ENCODE measurements around the gene CPLX1. TPM values are rescaled to one million over a fixed set of nuclear protein-coding genes. Genes with fewer than 3 reads are reported as not detected.
"Not testable (repeated sequence)": the region's sequence is repeated elsewhere in the genome, so short reads cannot be mapped to it uniquely, and the experiment has no call there.

CPLX1 gene
- total RNA-seq, 2 experiments from 2014 or later = 0.28 to 0.50 TPM

GRCh38 chr4:808860-809570 is 16.9 kb downstream of the CPLX1 start:
- Mint-ChIP-seq H3K9me3 (ENCODE audit: low read depth) (peaks cover 5% of the 10 kb centered on the region), H3K27ac (no peak overlapping the region), H3K36me3 (ENCODE audit: low read depth) (no peaks in the 10 kb centered on the region), H3K4me3 (no peak overlapping the region), H3K4me1 (no peaks in the 10 kb centered on the region), H3K27me3 (peaks cover 28% of the 10 kb centered on the region)
- intact Hi-C loops (cut with DNase I, micrococcal nuclease) = no loop called here
- ChIA-PET POLR2A (no interaction called here), CTCF (no interaction called here)
- DNase-seq (no peak), ATAC-seq (no peak)

- Mint-ChIP-seq H3K4me3 (no peak overlapping the region), H3K36me3 (ENCODE audit: low read depth) (no peaks in the 10 kb centered on the region), H3K4me1 (no peaks in the 10 kb centered on the region), H3K9me3 (ENCODE audit: low read depth) (peaks cover 5% of the 10 kb centered on the region), H3K27ac (no peak overlapping the region), H3K27me3 (peaks cover 21% of the 10 kb centered on the region)
- POLR2A ChIA-PET = no interaction called here
- no peak for DNase-seq
- intact Hi-C loops (cut with DNase I, micrococcal nuclease) = loop anchor here in 1 of 2 experiments (2.0 kb wide), 1 partner anchor 13 kb away; no protein-coding TSS in a partner anchor
- no peak for ATAC-seq
- CTCF ChIA-PET = no interaction called here
Observed at GRCh38 chr4:807792-808191, 18.1 kb downstream of the CPLX1 start.

- H3K36me3 Mint-ChIP-seq (ENCODE audit: low read depth); H3K9me3 Mint-ChIP-seq (ENCODE audit: low read depth); POLR2A ChIA-PET; H3K27ac Mint-ChIP-seq; H3K4me1 Mint-ChIP-seq; CTCF ChIA-PET; DNase-seq; H3K4me3 Mint-ChIP-seq; ATAC-seq: not testable (repeated sequence)
- intact Hi-C loops (cut with DNase I, micrococcal nuclease) = loop anchor here in 1 of 2 experiments (2.0 kb wide), 1 partner anchor 14 kb away; no protein-coding TSS in a partner anchor
- peaks cover 15% of the 10 kb centered on the region for H3K27me3 Mint-ChIP-seq
Observed at GRCh38 chr4:806979-807378, 18.9 kb downstream of the CPLX1 start.

GRCh38 chr4:804804-805203 is 21.1 kb downstream of the CPLX1 start:
- ChIA-PET CTCF (no interaction called here), POLR2A (no interaction called here)
- H3K36me3 Mint-ChIP-seq (ENCODE audit: low read depth) = no peaks in the 10 kb centered on the region
- DNase-seq (no peak), ATAC-seq (no peak)
- no peak overlapping the region for H3K4me3 Mint-ChIP-seq
- intact Hi-C loops (cut with DNase I, micrococcal nuclease) = no loop called here
- H3K9me3 Mint-ChIP-seq (ENCODE audit: low read depth) = peaks cover 5% of the 10 kb centered on the region
- H3K4me1 Mint-ChIP-seq = no peaks in the 10 kb centered on the region
- H3K27me3 Mint-ChIP-seq = peaks cover 9% of the 10 kb centered on the region
- H3K27ac Mint-ChIP-seq = no peak overlapping the region

GRCh38 chr4:803884-804283 is 22.0 kb downstream of the CPLX1 start:
- Mint-ChIP-seq H3K4me1 (peaks cover 7% of the 10 kb centered on the region), H3K36me3 (ENCODE audit: low read depth) (no peaks in the 10 kb centered on the region), H3K27ac (no peak overlapping the region), H3K27me3 (peaks cover 9% of the 10 kb centered on the region), H3K4me3 (no peak overlapping the region), H3K9me3 (ENCODE audit: low read depth) (peaks cover 5% of the 10 kb centered on the region)
- ATAC-seq (no peak), DNase-seq (no peak)
- POLR2A ChIA-PET = no interaction called here
- CTCF ChIA-PET = no interaction called here
- intact Hi-C loops (cut with DNase I, micrococcal nuclease) = no loop called here

GRCh38 chr4:801436-802124 is 24.3 kb downstream of the CPLX1 start:
- POLR2A ChIA-PET = no interaction called here
- Mint-ChIP-seq H3K27ac (no peak overlapping the region), H3K27me3 (peaks cover 6% of the 10 kb centered on the region), H3K9me3 (ENCODE audit: low read depth) (peaks cover 5% of the 10 kb centered on the region), H3K36me3 (ENCODE audit: low read depth) (no peaks in the 10 kb centered on the region), H3K4me1 (peaks cover 8% of the 10 kb centered on the region), H3K4me3 (no peak overlapping the region)
- CTCF ChIA-PET = interaction anchor here (1.2 kb wide), 1 partner anchor 366 kb away, joined by 3 read pairs; no protein-coding TSS in a partner anchor
- DNase-seq = no peak
- intact Hi-C loops (cut with DNase I, micrococcal nuclease) = no loop called here
- no peak for ATAC-seq

- ATAC-seq = no peak
- H3K4me1 Mint-ChIP-seq = peaks cover 29% of the 10 kb centered on the region
- no peak overlapping the region for H3K27ac Mint-ChIP-seq
- H3K4me3 Mint-ChIP-seq = no peak overlapping the region
- ChIA-PET POLR2A (no interaction called here), CTCF (no interaction called here)
- H3K36me3 Mint-ChIP-seq (ENCODE audit: low read depth) = no peaks in the 10 kb centered on the region
- DNase-seq = no peak
- H3K9me3 Mint-ChIP-seq (ENCODE audit: low read depth) = no peaks in the 10 kb centered on the region
- H3K27me3 Mint-ChIP-seq = peaks cover 21% of the 10 kb centered on the region
- intact Hi-C loops (cut with DNase I, micrococcal nuclease) = no loop called here
Observed at GRCh38 chr4:797066-797465, 28.9 kb downstream of the CPLX1 start.

GRCh38 chr4:796206-796605 is 29.7 kb downstream of the CPLX1 start:
- ATAC-seq = no peak
- POLR2A ChIA-PET = no interaction called here
- intact Hi-C loops (cut with DNase I, micrococcal nuclease) = no loop called here
- H3K27me3 Mint-ChIP-seq = peaks cover 21% of the 10 kb centered on the region
- H3K36me3 Mint-ChIP-seq (ENCODE audit: low read depth) = no peaks in the 10 kb centered on the region
- H3K4me1 Mint-ChIP-seq = peaks cover 29% of the 10 kb centered on the region
- no peak for DNase-seq
- H3K4me3 Mint-ChIP-seq = no peak overlapping the region
- CTCF ChIA-PET = interaction anchor here (0.6 kb wide), 1 partner anchor 249 kb away, joined by 3 read pairs; no protein-coding TSS in a partner anchor
- H3K27ac Mint-ChIP-seq = no peak overlapping the region
- H3K9me3 Mint-ChIP-seq (ENCODE audit: low read depth) = no peaks in the 10 kb centered on the region

- H3K4me1 Mint-ChIP-seq = peaks cover 29% of the 10 kb centered on the region
- POLR2A ChIA-PET = no interaction called here
- peaks cover 23% of the 10 kb centered on the region for H3K27me3 Mint-ChIP-seq
- no peak overlapping the region for H3K27ac Mint-ChIP-seq
- intact Hi-C loops (cut with DNase I, micrococcal nuclease) = no loop called here
- DNase-seq = no peak
- no peak for ATAC-seq
- H3K9me3 Mint-ChIP-seq (ENCODE audit: low read depth) = no peaks in the 10 kb centered on the region
- H3K4me3 Mint-ChIP-seq = no peak overlapping the region
- H3K36me3 Mint-ChIP-seq (ENCODE audit: low read depth) = no peaks in the 10 kb centered on the region
- CTCF ChIA-PET = interaction anchor here (1.9 kb wide), 1 partner anchor 11 kb away, joined by 5 read pairs; no protein-coding TSS in a partner anchor
Observed at GRCh38 chr4:795726-796119, 30.2 kb downstream of the CPLX1 start.

- ATAC-seq (no peak), DNase-seq (no peak)
- POLR2A ChIA-PET = no interaction called here
- CTCF ChIA-PET = interaction anchor here (0.6 to 1.9 kb wide), 4 partner anchors 10 to 283 kb away, joined by 3 to 5 read pairs (median 4); no protein-coding TSS in a partner anchor
- Mint-ChIP-seq H3K4me1 (peaks cover 29% of the 10 kb centered on the region), H3K27me3 (peaks cover 26% of the 10 kb centered on the region), H3K27ac (no peak overlapping the region), H3K9me3 (ENCODE audit: low read depth) (no peaks in the 10 kb centered on the region), H3K4me3 (peak overlapping the region; percentile 14), H3K36me3 (ENCODE audit: low read depth) (no peaks in the 10 kb centered on the region)
- intact Hi-C loops (cut with DNase I, micrococcal nuclease) = no loop called here
Observed at GRCh38 chr4:794900-795725, 30.8 kb downstream of the CPLX1 start.

- intact Hi-C loops (cut with DNase I, micrococcal nuclease) = no loop called here
- H3K9me3 Mint-ChIP-seq (ENCODE audit: low read depth) = no peaks in the 10 kb centered on the region
- H3K27me3 Mint-ChIP-seq = peaks cover 26% of the 10 kb centered on the region
- DNase-seq = no peak
- ChIA-PET CTCF (interaction anchor here (0.6 to 1.9 kb wide), 5 partner anchors 9 to 284 kb away, joined by 3 to 5 read pairs (median 4); no protein-coding TSS in a partner anchor), POLR2A (interaction anchor here (0.8 kb wide), 2 partner anchors 11 to 14 kb away, joined by 3 read pairs; no protein-coding TSS in a partner anchor)
- no peak for ATAC-seq
- H3K4me3 Mint-ChIP-seq = no peak overlapping the region
- H3K27ac Mint-ChIP-seq = no peak overlapping the region
- no peaks in the 10 kb centered on the region for H3K36me3 Mint-ChIP-seq (ENCODE audit: low read depth)
- peaks cover 24% of the 10 kb centered on the region for H3K4me1 Mint-ChIP-seq
Observed at GRCh38 chr4:793941-794621, 31.8 kb downstream of the CPLX1 start.
